Retinal pigment epithelial cell (primary cell): ENCODE data around the gene MUSTN1.

ENCODE experiments used
- DNase-seq: peaks from one replicate; pipeline ENCODE4 v3.0.0-alpha.2; 2010; ENCODE audit warnings: low read depth
- H3K4me3 ChIP-seq: 2 replicates; pipeline ENCODE4 v1.5.1; 2011; ENCODE audit warnings: mild to moderate bottlenecking, low read length, control low read depth, moderate library complexity
- CTCF ChIP-seq: conservative IDR thresholded peaks from 2 replicates; pipeline ENCODE4 v1.5.1; 2011; ENCODE audit warnings: low read depth, low read length, control low read depth, inconsistent platforms

The MUSTN1 gene

DNA sequence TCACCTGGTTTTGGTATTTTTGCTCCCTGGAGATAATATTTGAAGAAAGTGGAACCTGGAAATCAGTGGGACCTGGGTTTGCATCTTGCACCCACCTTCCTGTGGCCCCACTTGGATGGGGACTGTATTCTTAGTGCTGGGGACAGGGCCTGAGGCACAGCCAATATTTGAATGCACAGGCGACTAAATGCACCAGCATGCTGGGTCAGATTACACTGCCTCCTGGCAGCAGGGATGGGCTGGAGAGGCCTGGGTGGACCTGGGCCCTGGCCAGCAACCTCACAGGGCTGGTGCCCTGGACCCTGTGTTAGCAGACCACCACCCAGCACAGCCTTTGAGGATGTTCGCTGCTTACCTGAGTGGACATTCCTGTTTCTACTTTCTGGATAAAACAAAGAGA, 14.9 kb downstream of the MUSTN1 start:
- TF ChIP-seq CTCF: no peak
- no peak overlapping the region for H3K4me3 ChIP-seq
- no peak for DNase-seq

GRCh38 chr3:52817860-52818259, 17.0 kb downstream of the MUSTN1 start:
- TF ChIP-seq CTCF: no peak
- no peak for DNase-seq
- no peak overlapping the region for H3K4me3 ChIP-seq

DNA sequence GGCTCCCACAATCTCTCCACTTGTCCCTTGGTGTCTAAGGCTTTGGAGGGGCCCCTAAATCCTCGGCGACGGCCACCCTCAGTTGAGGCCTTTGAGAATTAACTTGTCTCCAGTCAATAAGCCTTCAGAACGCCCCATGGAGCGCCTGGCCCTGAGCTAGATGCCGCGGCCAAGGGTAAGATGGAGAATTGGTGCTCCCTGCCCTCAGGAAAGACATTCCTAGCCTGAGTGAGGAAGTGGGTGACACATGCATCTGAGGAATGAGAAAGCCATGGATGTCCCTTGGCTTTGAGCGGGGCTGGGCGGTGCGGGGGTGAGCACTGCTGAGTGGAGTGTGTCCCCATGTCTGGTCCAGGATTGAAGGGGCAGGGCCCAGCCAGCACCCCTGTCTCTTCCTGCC, 17.6 kb downstream of the MUSTN1 start:
- DNase-seq: no peak
- no peak for TF ChIP-seq CTCF
- no peak overlapping the region for H3K4me3 ChIP-seq

GRCh38 chr3:52816654-52817053, 18.2 kb downstream of the MUSTN1 start:
- no peak overlapping the region for H3K4me3 ChIP-seq
- DNase-seq: no peak
- no peak for TF ChIP-seq CTCF

DNA sequence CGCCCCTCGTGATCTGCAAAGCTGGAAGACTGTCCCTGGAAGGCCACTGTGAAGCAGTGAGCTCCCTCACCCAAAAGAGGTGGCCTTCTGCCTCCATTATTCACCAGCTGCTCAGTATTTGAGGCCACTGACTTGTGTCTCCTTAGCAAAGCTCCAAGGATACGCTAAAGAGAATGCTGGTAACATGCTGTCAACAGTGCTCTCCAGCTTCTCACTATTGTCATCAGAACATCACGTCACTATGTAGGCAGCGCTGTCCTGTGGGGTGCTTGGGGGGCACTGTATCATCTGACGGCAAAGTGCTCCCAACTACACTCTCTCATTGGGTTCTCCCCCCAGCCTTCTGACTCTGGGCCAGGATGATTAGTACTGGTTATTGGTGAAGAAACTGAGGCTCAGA, 18.6 kb downstream of the MUSTN1 start:
- TF ChIP-seq CTCF: no peak
- H3K4me3 ChIP-seq: no peak overlapping the region
- no peak for DNase-seq

DNA sequence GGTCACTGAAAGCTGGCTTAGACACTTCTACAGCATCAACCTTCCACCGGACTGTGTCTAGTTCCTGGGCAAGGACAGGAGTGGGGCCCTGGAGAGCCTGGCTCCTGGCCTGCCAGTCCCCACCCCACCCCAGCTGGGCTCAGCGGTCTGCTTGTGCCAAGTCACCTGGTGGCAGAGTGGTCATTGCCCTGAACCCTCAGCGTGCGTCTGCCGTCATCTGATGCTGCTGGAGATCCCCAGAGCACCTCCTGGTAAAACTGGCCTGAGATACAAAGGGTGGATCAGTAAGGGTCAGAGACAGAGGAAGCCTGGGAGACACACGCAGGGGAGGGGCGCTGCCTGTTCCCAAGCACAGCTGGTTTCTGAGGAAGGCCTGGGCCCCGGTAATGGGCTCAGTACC, 21.0 kb downstream of the MUSTN1 start:
- TF ChIP-seq CTCF: no peak
- DNase-seq: no peak
- H3K4me3 ChIP-seq: no peak overlapping the region

GRCh38 chr3:52811452-52812011, 23.3 kb downstream of the MUSTN1 start:
- no peak overlapping the region for H3K4me3 ChIP-seq
- DNase-seq: no peak
- TF ChIP-seq CTCF: no peak
